NCI-H2029 treated with DMSO at 0.1 percent for 48 hours (cell line): ENCODE data around the gene TRPM4.

Experiments used
- DNase-seq: peaks from one replicate; lab custom pipeline; 2025; lab: John Stamatoyannopoulos, UW

The TRPM4 gene

DNA sequence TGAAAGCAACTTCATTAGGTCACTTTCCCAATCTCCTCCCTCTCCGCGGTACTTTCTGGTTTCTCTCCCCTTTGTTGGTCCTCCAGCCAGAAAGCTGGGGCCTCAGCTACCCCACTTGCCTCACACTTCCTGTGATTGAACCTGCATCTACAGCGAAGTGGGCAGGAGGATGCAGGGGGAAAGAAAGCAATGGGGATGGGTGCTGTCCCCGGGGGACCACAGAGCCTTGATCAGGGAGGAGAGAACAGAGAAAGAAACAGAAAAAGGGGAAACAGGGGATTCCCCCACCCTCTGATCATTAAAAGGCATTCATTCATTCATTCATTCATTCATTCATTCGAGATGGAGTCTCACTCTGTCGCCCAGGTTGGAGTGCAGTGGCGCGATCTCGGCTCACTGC, 74.2 kb downstream of the TRPM4 start:
- no peak for DNase-seq

DNA sequence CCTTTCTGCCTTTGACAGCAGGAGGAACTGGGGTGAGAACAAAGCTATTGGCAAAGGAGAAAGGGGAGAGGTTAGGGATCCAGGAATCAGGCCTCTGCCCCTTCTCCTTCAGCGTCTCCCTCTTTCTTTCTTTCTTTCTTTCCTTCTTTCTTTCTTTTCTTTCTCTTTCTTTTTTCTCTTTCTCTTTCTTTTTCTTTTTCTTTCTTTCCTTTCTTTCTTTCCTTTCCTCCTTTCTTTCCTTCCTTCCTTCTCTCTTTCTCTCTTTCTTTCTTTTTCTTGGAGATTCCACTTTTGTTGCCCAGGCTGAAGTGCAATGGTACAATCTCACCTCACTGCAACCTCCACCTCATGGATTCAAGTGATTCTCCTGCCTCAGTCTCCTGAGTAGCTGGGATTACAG, 75.6 kb downstream of the TRPM4 start:
- DNase-seq = no peak

DNA sequence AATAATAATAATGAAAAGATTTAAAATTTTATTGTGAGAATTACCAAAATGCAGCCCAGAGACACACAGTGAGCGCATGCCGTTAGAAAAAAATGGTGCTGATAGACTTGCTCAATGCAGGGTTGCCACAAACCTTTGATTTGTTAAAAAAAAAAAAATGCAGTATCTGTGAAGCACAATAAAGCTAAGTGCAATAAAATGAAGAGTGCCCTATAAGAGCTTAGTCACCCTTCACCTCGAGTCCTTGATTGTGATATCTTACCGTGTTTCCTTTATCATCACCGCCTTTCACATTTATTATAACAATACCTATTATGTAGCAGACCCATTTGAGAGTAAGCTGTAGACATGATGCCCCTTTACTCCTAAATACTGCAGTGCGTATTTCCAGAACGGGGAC, 84.2 kb downstream of the TRPM4 start:
- DNase-seq = no peak

DNA sequence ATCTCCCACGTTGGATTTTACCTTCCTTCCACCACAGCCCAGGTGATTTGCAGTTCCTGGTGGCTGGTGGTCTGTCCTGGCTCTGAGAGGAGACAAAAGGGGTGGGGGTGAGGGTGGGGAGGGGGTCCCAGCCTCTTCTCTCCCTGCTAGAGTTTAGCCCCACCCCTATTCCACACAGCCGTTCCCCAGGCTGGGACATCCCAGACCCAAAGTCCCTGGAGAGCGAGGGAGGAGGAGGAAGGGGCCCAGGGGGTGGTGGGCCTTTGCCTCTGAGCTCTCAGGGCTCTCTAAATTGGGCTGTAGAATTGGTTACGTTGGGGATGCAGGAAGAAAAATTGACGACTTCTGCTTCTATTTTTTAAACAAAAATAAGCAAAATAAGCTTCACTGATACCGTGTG, 85.5 kb downstream of the TRPM4 start:
- DNase-seq = no peak

DNA sequence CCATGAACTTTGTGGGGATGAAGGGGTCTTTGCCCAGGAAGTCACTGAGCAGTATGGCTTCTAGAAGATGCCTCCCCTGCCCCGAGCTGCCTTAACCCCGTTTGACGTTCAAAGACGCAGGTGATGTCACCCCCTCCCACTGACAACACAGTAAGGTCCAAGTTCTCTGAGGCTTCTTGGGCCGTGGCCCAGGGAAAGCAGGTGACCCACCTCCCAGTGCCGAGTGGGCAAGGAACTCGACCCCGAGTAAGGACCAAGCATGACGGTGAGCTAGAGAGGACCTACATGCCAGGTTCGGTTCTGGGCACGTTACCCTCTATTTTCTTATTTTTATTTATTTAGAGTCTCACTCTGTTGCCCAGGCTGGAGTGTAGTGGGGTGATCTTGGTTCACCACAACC, 86.1 kb downstream of the TRPM4 start:
- no peak for DNase-seq

DNA sequence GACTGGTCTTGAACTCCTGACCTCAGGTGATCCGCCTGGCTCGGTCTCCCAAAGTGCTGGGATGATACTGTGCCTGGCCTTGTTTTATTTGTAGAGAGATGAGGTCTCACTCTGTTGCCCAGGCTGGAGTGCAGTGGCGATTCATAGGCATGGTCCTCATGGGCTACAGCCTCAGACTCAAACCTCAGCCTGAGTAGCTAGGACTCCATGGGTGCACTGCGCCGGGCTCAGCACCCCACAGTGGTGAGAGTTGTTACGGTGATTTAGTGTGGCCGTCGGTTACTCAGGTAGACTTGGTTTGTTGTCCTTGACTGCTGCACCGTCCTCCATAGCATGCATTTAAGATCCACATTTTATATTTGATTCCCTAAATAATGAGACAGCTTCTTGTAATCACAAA, 86.7 kb downstream of the TRPM4 start:
- no peak for DNase-seq

DNA sequence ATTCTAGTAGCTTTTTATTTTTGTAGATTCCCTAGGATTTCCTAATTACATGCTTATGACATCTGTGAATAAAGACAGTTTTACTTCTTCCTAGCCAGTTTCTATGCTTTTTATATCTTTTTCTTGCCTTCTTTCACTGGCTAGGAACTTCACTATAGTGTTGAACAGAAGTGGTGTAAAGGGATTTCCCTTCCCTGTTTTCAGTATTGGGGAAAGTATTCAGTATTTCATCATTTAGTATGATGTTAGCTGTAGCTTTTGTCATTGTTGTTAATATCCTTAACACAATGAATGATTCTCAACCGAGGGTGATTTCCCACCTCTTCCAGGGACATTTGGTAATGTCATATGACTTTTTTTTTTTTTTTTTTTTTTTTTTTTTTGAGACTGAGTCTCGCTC, 90.1 kb downstream of the TRPM4 start:
- no peak for DNase-seq

DNA sequence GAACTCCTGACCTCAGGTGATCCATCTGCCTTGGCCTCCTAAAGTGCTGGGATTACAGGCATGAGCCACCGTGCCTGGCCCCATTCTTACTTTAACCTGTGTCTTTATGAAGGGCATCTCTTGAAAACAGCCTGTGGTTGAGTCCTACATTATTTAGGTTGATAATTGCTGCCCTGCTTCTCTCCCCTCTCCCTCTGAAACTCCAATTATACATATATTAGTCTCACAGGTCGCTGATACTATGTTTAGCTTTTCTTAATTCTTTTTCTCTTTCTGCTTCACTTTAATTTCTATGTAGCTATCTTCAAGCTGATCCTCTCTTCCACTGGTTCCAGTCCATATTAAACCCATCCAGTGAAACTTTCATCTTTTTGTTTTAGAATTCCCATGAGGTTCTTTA, 92.3 kb downstream of the TRPM4 start:
- no peak for DNase-seq

DNA sequence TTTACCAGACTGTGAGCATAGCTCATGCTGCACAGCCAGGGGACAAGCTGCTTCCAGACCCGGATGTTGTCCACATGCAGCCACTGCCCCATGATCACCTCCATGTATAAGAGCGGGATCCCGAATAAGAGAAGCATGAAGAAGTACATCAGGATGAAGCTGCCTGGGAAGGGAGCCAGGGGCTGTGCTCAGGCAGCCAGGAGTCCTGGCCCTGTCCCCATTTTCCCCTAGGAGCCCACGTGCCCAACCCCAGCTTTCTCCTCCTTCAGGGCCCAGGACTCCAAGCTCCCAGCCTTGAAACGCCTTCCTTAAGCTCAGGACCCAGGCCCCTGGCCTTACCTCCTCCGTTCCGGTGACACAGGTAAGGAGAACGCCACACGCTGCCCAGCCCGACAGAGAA, 98.1 kb downstream of the TRPM4 start:
- no peak for DNase-seq

DNA sequence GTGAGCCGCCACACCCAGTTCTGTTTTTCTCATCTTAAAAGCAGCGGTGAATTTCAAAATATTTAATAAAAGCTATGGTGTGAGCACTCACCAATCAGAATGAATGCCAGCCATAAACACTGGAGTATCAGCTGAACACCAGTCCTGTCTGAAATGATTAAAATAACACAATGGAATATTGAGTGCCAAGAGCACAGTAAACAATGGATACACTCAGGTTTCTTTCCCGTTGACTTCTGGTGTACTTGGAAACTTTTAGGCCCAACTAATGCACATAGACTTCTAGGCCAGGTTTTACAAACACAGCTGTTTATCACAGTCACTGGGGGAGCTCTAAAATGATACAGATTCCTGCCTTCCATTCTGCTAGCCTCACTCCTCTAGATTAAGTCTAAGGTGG, 99.1 kb downstream of the TRPM4 start:
- no peak for DNase-seq
